Mononuclear cell (primary cell): ENCODE measurements around the gene CORO2A. TPM values are rescaled to one million over a fixed set of nuclear protein-coding genes. Genes with fewer than 3 reads are reported as not detected.

Experiments used
- H3K27me3 ChIP-seq: 2 replicates; pipeline ENCODE4 v1.6.0; 2011; ENCODE audit warnings: low read length, control low read depth; ENCODE audit not compliant: insufficient read depth
- H3K4me1 ChIP-seq: 2 replicates; pipeline ENCODE4 v1.5.1; 2011; ENCODE audit warnings: mild to moderate bottlenecking, low read length, control low read depth; ENCODE audit not compliant: insufficient read depth
- H3K4me3 ChIP-seq: 2 replicates; pipeline ENCODE4 v1.5.1; 2011; ENCODE audit warnings: mild to moderate bottlenecking, low read length, moderate library complexity
- H3K9me3 ChIP-seq: 2 replicates; pipeline ENCODE4 v1.5.1; 2011; ENCODE audit warnings: low read depth, mild to moderate bottlenecking, control low read depth, low read length
- total RNA-seq: library from RNA; depleted of rRNA; stranded (reverse); fragments of >200 nt; gene quantifications from one replicate; pipeline ENCODE4 v1.2.3, GENCODE V29; 2012

The CORO2A gene
- total RNA-seq, 1 donor: 4.6 TPM

DNA sequence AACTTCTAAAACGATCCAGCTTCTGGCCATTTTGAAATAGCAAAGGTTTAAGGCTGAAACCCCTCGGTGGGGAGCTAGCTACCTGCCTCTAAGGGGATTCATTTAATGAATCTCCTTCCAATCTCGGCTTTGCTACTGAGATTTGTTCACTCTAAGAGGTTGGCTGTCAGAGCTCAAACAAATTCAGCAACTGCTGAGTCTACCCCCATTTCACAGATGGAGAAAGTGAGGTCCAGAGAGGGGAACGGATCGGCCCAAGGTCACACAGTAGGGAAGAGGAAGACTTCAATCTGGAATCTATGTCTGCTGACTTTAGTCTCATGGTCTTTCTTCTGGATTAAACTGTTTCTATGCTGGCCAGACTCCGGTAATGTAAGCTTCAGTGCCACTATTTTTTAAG lies 3.0 kb downstream of the CORO2A start:
- Histone ChIP-seq H3K9me3 (no peaks in the 10 kb centered on the region), H3K27me3 (no peaks in the 10 kb centered on the region), H3K4me1 (peaks cover 46% of the 10 kb centered on the region), H3K4me3 (no peak overlapping the region)

GRCh38 chr9:98187926-98188325 lies 4.5 kb downstream of the CORO2A start:
- no peaks in the 10 kb centered on the region for H3K27me3 ChIP-seq
- H3K4me3 ChIP-seq: no peak overlapping the region
- no peaks in the 10 kb centered on the region for H3K9me3 ChIP-seq
- peaks cover 45% of the 10 kb centered on the region for H3K4me1 ChIP-seq

DNA sequence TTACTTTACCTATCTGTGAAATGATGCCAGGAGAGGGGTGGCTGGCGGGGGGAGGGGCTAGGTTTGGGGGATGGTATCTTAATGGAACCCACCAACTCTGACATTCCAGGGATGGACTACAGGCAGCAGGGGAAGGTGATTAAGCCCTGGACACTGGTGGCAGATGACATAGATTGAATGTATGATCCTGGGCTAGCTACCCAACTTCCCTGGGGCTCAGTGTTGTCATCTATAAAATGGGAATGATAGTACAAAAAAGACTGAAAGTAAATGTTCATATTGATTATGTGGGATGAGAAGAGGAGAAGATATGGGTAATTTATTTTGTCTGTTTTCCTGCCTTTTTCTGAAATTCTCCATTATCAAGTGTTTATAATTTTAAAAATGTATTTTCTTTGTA lies 6.2 kb downstream of the CORO2A start:
- peaks cover 42% of the 10 kb centered on the region for H3K4me1 ChIP-seq
- H3K4me3 ChIP-seq: no peak overlapping the region
- no peaks in the 10 kb centered on the region for H3K27me3 ChIP-seq
- no peaks in the 10 kb centered on the region for H3K9me3 ChIP-seq

- Histone ChIP-seq H3K27me3 (no peaks in the 10 kb centered on the region), H3K4me1 (peaks cover 38% of the 10 kb centered on the region), H3K9me3 (no peaks in the 10 kb centered on the region), H3K4me3 (no peak overlapping the region)
Measured at GRCh38 chr9:98185611-98186171, 6.7 kb downstream of the CORO2A start.

DNA sequence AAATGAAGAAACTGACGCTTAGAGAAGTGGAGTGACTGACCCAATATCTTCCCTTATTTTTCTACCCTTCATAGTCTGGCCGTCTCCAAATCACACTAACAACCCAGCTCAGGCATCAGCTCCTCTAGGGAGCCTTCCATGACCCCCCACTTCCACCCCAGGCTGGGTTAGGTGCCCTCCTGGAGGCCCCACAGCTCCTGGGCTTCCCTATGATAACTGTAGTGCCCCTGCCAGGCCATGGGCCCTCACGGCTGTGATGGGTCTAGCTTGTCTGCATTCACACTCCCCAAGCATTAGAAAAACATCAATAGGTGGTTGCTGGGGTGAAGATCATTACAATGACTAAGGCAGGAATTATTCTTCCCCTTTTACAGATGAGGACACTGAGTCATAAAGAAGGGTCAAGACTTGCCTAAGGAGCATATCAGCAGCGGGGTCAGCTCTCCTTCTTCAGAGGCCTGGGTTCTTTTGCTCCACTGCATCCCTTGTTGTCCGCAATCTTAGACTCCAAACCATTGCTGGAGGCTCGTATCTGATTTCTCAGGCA lies 7.3 kb downstream of the CORO2A start:
- Histone ChIP-seq H3K4me1 (peaks cover 39% of the 10 kb centered on the region), H3K27me3 (no peaks in the 10 kb centered on the region), H3K4me3 (no peak overlapping the region), H3K9me3 (no peaks in the 10 kb centered on the region)

DNA sequence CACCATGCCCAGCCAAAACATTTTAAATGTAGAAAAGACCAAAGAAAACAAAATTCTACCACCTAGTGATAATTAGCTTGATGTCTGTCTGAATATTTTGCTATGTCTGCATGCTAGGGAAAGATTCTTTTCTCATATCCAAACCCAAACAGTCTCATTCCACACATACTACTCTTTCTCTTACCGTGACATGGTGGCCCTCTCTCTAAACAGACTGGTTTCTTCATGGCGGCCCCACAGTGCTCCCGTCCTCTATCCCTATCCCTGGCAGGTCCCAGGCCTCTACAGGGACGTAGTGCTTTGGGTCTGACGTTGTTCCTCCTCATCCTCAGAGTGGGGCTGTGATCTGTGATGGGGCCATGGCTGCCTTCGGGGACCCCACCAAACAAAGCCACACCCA lies 8.1 kb downstream of the CORO2A start:
- H3K27me3 ChIP-seq: no peaks in the 10 kb centered on the region
- H3K9me3 ChIP-seq: no peaks in the 10 kb centered on the region
- H3K4me1 ChIP-seq: peaks cover 47% of the 10 kb centered on the region
- no peak overlapping the region for H3K4me3 ChIP-seq

- Histone ChIP-seq H3K4me1 (peaks cover 52% of the 10 kb centered on the region), H3K9me3 (no peaks in the 10 kb centered on the region), H3K4me3 (no peak overlapping the region), H3K27me3 (no peaks in the 10 kb centered on the region)
Measured at GRCh38 chr9:98182889-98183599, 9.4 kb downstream of the CORO2A start.

DNA sequence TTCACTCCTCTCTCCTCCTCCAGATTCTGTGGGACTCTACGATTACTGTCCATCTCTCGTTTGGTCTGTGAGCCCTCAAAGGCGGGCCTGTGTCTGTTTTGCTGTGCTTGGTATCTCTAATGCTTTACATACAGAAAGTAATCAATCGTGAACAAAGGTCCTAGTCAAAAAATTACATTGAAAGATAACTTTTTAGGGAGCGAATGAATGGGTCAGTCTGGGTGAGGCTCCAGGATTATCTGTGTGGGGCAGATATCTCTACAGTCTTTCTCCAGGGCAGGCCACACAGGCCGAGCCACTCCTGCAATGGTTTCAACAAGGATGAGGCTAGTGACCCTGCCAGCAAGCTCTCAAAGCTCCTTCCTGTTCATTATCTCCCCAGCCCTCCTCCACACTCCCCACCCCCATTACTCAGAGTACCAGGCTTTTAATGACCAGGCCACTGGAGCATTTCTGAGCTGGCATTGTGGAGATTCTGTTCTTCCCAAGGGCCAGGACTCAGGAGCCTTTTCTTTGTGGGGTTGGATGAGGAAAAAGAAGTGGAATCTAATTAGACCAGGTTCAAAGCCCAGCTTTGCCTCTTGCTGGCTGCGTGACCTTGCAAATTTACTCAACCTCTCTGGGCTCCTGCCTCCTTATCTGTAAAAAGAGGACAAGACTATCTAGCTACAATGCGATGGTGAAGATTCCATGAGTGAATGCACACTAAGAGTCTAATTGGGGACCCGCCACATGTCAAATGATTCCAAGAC lies 10.2 kb downstream of the CORO2A start:
- no peak overlapping the region for H3K4me3 ChIP-seq
- no peaks in the 10 kb centered on the region for H3K9me3 ChIP-seq
- H3K4me1 ChIP-seq: peaks cover 52% of the 10 kb centered on the region
- H3K27me3 ChIP-seq: no peaks in the 10 kb centered on the region

GRCh38 chr9:98181746-98182068 lies 10.7 kb downstream of the CORO2A start:
- no peak overlapping the region for H3K4me3 ChIP-seq
- H3K9me3 ChIP-seq: no peaks in the 10 kb centered on the region
- H3K27me3 ChIP-seq: no peaks in the 10 kb centered on the region

GRCh38 chr9:98180996-98181395 lies 11.4 kb downstream of the CORO2A start:
- Histone ChIP-seq H3K4me1 (peaks cover 51% of the 10 kb centered on the region), H3K27me3 (no peaks in the 10 kb centered on the region), H3K9me3 (no peaks in the 10 kb centered on the region), H3K4me3 (no peak overlapping the region)

More at GRCh38 chr9:98181746-98182068, 10.7 kb downstream of the CORO2A start:
- peaks cover 52% of the 10 kb centered on the region for H3K4me1 ChIP-seq

GRCh38 chr9:98178874-98179850 lies 13.3 kb downstream of the CORO2A start:
- Histone ChIP-seq H3K4me1 (peaks cover 43% of the 10 kb centered on the region), H3K27me3 (no peaks in the 10 kb centered on the region), H3K9me3 (no peaks in the 10 kb centered on the region), H3K4me3 (no peak overlapping the region)

DNA sequence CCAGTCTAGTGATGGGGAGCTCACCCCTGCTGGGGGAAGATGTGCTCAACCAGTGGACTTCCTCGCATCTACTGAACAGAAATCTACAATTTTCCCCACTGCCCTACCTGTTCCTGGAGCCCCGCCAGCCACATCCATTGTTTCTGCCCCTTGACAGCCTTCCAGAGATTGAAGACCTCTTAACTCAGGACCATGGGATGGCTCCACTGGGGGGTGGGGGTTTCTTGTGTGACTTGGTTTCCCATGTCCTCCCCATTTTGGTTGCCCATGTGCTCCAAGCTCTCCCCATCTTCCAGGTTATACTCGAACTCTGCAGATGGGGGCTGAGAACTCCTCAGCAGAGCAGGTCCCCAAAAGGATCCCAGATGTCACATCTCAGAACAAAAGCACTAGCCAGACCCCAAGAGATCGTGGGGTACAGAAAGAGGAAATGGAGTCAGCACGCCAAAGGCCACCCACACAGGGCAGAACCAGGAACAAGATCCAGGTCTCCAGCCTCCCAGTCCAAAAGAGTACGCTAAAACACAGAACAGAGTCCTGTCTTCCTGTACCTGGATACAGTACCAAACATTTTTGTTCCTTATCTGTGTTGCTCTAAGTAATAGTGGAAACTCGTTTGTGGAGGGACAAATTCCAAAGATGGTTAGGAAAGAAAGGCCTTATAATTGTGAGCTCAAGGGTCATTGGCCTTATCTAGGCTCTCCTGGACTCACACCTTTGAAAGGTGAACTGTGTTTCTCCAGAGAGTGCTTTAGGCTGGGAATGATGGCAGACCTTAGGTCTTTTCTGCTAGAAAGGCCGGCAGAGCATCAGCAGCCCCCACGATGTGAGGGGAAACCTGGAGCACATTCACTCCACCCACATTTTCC lies 15.8 kb downstream of the CORO2A start:
- Histone ChIP-seq H3K4me1 (peaks cover 34% of the 10 kb centered on the region), H3K27me3 (no peaks in the 10 kb centered on the region), H3K4me3 (no peak overlapping the region), H3K9me3 (no peaks in the 10 kb centered on the region)

DNA sequence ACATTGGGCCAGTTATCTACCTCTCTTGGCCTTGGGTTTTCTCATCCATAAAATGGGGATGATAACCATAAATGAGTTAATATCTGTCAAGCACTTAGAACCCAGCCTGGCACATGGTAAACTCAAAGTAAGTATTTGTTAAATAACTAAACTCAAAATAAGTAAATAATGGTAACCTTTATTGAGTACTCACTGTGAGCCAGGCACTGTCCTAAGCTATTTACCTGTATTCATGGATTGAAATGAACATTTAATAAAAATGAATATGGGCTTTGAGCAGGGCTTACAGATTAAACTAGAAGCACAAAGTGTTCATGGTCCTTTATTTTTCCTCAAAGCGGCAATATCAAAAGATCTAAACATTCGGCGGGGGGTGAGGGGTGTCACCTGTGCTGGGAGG lies 16.7 kb downstream of the CORO2A start:
- Histone ChIP-seq H3K4me1 (peaks cover 30% of the 10 kb centered on the region), H3K4me3 (no peak overlapping the region), H3K27me3 (no peaks in the 10 kb centered on the region), H3K9me3 (no peaks in the 10 kb centered on the region)

DNA sequence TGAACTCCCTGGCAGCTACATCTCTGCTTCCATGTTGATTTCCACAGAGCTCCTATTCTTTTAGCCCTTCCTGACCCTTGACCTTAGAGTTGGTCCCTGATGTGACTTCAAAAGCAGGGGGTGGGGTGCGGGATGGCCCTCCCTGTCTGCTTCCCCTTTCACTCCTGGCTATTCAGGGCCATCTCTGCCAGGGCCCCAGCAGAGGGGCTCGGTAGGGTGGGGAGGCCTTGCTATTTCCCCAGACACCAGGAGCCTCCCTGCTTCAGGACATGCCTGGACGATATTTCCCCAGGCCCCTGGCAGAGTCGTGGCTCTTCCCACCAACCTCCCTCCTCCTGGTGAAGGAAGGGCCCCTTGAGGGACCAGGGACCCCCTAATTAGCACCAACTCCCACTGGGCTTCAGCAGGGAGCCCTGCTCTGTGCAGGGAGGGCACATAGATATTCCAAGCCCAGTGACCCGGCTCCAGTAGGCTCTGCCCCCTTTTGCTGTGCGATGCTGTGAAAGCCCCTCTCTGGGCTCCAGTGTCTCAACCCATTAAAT lies 17.3 kb downstream of the CORO2A start:
- Histone ChIP-seq H3K4me1 (peaks cover 25% of the 10 kb centered on the region), H3K27me3 (no peaks in the 10 kb centered on the region)

More for the DNA sequence above, 17.3 kb downstream of the CORO2A start:
- H3K4me3 ChIP-seq: no peak overlapping the region
- H3K9me3 ChIP-seq: no peaks in the 10 kb centered on the region
